HepG2 (cell line): ENCODE results near the gene PDXDC1. TPM values are rescaled to one million over a fixed set of nuclear protein-coding genes. Genes with fewer than 3 reads are reported as not detected.

Experiments
- ARID5B ChIP-seq: IDR thresholded peaks from 2 replicates; pipeline ENCODE4 v1.4.0; 2020; ENCODE audit warnings: mild to moderate bottlenecking, missing genetic modification reagents
- ATF7-NPFF ChIP-seq: sonication (generic); formaldehyde crosslinking; IDR thresholded peaks from 2 replicates; pipeline ENCODE4 v1.8.1; 2023; ENCODE audit warnings: mild to moderate bottlenecking, low read depth, missing genetic modification reagents, moderate library complexity
- CHD2 ChIP-seq: IDR thresholded peaks from 2 replicates; pipeline ENCODE4 v1.6.1; 2011; ENCODE audit warnings: low read depth, low read length, improper control_type of control experiment
- FOXP4 ChIP-seq: sonication (generic); formaldehyde crosslinking; IDR thresholded peaks from 2 replicates; pipeline ENCODE4 v1.4.0; 2020; ENCODE audit warnings: missing genetic modification reagents
- IRX3 ChIP-seq: sonication (generic); formaldehyde crosslinking; IDR thresholded peaks from 2 replicates; pipeline ENCODE4 v1.8.1; 2023; ENCODE audit warnings: mild to moderate bottlenecking, low read depth, missing genetic modification reagents, borderline replicate concordance
- NCOA5 ChIP-seq: sonication (generic); formaldehyde crosslinking; IDR thresholded peaks from 2 replicates; pipeline ENCODE4 v1.4.0; 2020; ENCODE audit warnings: missing genetic modification reagents
- NFIC ChIP-seq: IDR thresholded peaks from 2 replicates; pipeline ENCODE4 v1.6.1; 2012; ENCODE audit warnings: mild to moderate bottlenecking, low read length, inconsistent platforms
- SP4 ChIP-seq: sonication (generic); formaldehyde crosslinking; IDR thresholded peaks from 2 replicates; pipeline ENCODE4 v1.8.1; 2023; ENCODE audit warnings: mild to moderate bottlenecking, missing genetic modification reagents
- YEATS4 ChIP-seq: sonication (generic); formaldehyde crosslinking; IDR thresholded peaks from 2 replicates; pipeline ENCODE4 v1.4.0; 2020; ENCODE audit warnings: missing genetic modification reagents, borderline replicate concordance
- YY1 ChIP-seq: IDR thresholded peaks from 2 replicates; pipeline ENCODE4 v1.6.1; 2011; ENCODE audit warnings: low read length, low read depth, moderate library complexity, mild to moderate bottlenecking; ENCODE audit not compliant: insufficient read depth, insufficient replicate concordance
- ZFP90 ChIP-seq: sonication (generic); formaldehyde crosslinking; IDR thresholded peaks from 2 replicates; pipeline ENCODE4 v1.8.0; 2022; ENCODE audit warnings: missing genetic modification reagents, mild to moderate bottlenecking, inconsistent platforms, borderline replicate concordance
- ZMAT3 ChIP-seq: sonication (generic); formaldehyde crosslinking; conservative IDR thresholded peaks from 2 replicates; pipeline ENCODE4 v1.7.0; 2021; ENCODE audit warnings: missing genetic modification reagents
- ZNF331 ChIP-seq: sonication (generic); formaldehyde crosslinking; IDR thresholded peaks from 2 replicates; pipeline ENCODE4 v1.4.0; 2020; ENCODE audit warnings: missing genetic modification reagents
- ZNF335 ChIP-seq: sonication (generic); formaldehyde crosslinking; IDR thresholded peaks from 2 replicates; pipeline ENCODE4 v1.4.0; 2020; ENCODE audit warnings: missing genetic modification reagents
- ZNF580 ChIP-seq: IDR thresholded peaks from 2 replicates; pipeline ENCODE4 v1.6.1; 2016; ENCODE audit warnings: low read depth, borderline replicate concordance
- ZNF691 ChIP-seq: sonication (generic); formaldehyde crosslinking; IDR thresholded peaks from 2 replicates; pipeline ENCODE4 v1.4.0; 2020; ENCODE audit warnings: missing genetic modification reagents, low read depth, mild to moderate bottlenecking, borderline replicate concordance
- ZNF7 ChIP-seq: IDR thresholded peaks from 2 replicates; pipeline ENCODE4 v1.6.1; 2016; ENCODE audit warnings: missing biosample characterization, missing genetic modification reagents
- ZNF772 ChIP-seq: sonication (generic); formaldehyde crosslinking; IDR thresholded peaks from 2 replicates; pipeline ENCODE4 v1.5.0; 2020; ENCODE audit warnings: mild to moderate bottlenecking, missing genetic modification reagents
- ZSCAN12 ChIP-seq: sonication (generic); formaldehyde crosslinking; IDR thresholded peaks from 2 replicates; pipeline ENCODE4 v1.9.0; 2021; ENCODE audit warnings: mild to moderate bottlenecking, missing genetic modification reagents
- polyA plus RNA-seq, 8 experiments: library from polyadenylated mRNA; depleted of rRNA in 3 of 8; stranded (reverse) in 7 of 8; unstranded in 1 of 8; fragments of >200 nt; fragmentation: Illumina TruSeq in 4 of 8; extraction: Trizol in 4 of 8; gene quantifications; 2 replicates each; pipeline versions ENCODE4 v1.2.1 to v1.2.3, GENCODE V29; 2011 to 2016; ENCODE audit warnings: low read depth in 4 of 8, missing spikeins in 1 of 8, mixed read lengths in 1 of 8; ENCODE audit not compliant: insufficient read depth in 1 of 8
- total RNA-seq, 5 experiments: library from RNA; depleted of rRNA; stranded (reverse); fragments of >200 nt; fragmentation: Illumina TruSeq; extraction: Trizol; gene quantifications; 2 replicates each; pipeline ENCODE4 v1.2.3, GENCODE V29; 2016; ENCODE audit warnings: low read depth in 1 of 5
- TF ChIP-seq, protein P1 (sequence below): sonication (generic); formaldehyde crosslinking; IDR thresholded peaks from 2 replicates; pipeline ENCODE4 v1.4.0; 2020; ENCODE audit warnings: missing genetic modification reagents
- TF ChIP-seq, protein P2 (sequence below): sonication (generic); formaldehyde crosslinking; IDR thresholded peaks from 2 replicates; pipeline ENCODE4 v1.4.0; 2020; ENCODE audit warnings: mild to moderate bottlenecking, missing genetic modification reagents

PDXDC1 gene
- total and polyA plus RNA-seq, 2 of the 13 experiments (the other 11 are each of a cell fraction or from before 2014, with no cell fraction given), result 133 to 169 TPM

DNA sequence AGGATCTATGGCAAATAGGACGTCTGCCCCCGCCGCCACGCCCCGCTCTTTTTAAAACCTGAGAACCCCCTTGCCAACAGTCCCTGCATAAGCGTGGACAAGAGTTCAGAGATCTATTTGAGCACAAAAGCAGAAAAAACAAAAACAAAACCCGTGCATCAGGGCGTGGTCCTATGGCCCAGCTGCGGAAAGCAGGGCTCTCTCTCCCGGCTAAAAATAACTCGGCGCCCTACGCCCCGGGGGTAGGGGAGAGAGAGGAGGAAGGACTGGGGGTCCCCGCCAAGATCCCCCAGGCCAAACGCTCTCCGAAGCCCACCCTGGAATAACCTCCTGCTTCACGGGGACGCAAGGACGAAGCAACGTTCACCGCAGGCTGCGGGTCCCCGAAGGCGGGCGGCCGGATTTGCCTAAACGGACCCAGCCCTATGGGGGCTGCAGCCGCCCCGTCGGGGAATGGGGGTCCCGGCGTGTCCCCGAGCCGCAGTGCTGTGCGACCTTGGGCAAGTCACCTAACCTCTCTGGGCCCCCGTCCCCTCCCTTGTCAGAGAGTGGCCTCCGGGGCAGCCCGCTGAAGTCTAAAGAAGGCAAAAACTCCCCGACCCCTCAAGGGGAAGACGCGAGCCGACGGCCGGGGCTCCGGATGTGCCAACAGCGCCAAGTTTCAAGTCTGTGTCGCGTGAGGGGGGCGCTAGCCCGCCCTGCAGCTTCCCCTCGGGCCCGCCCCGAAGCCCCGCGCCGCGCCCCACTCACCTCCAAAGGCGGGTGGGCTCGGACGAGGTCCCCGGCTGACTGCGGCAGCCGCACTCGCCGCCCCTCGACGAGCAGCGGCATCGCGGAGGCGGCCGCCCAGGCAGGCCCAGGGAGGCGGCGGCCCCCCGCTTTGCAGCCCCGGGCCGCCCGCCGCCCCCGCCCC, 80.6 kb downstream of the PDXDC1 start (continued):
- TF ChIP-seq ZNF335, result no peak
- TF ChIP-seq ATF7-NPFF (CRISPR knock-in tag), result peak; percentile 59
- no peak for TF ChIP-seq ZNF331 (CRISPR knock-in tag)
- TF ChIP-seq NFIC, result no peak
- TF ChIP-seq IRX3 (CRISPR knock-in tag), result no peak
- no peak for TF ChIP-seq YY1
- no peak for TF ChIP-seq ZNF580 (CRISPR knock-in tag)
- no peak; the same call in 1 of the 2 replicates for TF ChIP-seq ZNF772 (CRISPR knock-in tag)
- no peak for TF ChIP-seq ZNF7 (CRISPR knock-in tag)
- TF ChIP-seq CHD2, result no peak
- TF ChIP-seq ZNF691, result 0 out of 2 replicates have a peak, but pooled peaks have one; percentile 48
- no peak for TF ChIP-seq NCOA5 (CRISPR knock-in tag)
- TF ChIP-seq FOXP4 (CRISPR knock-in tag), result peak; percentile 33; the same call in 1 of the 2 replicates
- TF ChIP-seq SP4 (CRISPR knock-in tag), result no peak
- no peak for TF ChIP-seq ZFP90 (CRISPR knock-in tag)
- TF ChIP-seq, protein P1, sequence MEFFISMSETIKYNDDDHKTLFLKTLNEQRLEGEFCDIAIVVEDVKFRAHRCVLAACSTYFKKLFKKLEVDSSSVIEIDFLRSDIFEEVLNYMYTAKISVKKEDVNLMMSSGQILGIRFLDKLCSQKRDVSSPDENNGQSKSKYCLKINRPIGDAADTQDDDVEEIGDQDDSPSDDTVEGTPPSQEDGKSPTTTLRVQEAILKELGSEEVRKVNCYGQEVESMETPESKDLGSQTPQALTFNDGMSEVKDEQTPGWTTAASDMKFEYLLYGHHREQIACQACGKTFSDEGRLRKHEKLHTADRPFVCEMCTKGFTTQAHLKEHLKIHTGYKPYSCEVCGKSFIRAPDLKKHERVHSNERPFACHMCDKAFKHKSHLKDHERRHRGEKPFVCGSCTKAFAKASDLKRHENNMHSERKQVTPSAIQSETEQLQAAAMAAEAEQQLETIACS (CRISPR knock-in tag), result no peak
- TF ChIP-seq ARID5B (CRISPR knock-in tag), result peak; percentile 32; the same call in 1 of the 2 replicates
- TF ChIP-seq YEATS4 (CRISPR knock-in tag), result peak; percentile 0; the same call in 1 of the 2 replicates
- TF ChIP-seq, protein P2, sequence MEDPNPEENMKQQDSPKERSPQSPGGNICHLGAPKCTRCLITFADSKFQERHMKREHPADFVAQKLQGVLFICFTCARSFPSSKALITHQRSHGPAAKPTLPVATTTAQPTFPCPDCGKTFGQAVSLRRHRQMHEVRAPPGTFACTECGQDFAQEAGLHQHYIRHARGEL (CRISPR knock-in tag), result no peak
- peak; percentile 55 for TF ChIP-seq ZMAT3
- peak; percentile 64 for TF ChIP-seq ZSCAN12 (CRISPR knock-in tag)
